Spleen (tissue), 7 donors: ENCODE results near the gene C15orf39.

Experiments
- CTCF ChIP-seq, 11 experiments: fragments of 200-600 bp in 7 of 11; fragments of 450-650 bp in 4 of 11; sonication (generic) in 4 of 11; IDR thresholded peaks in 8 of 11; conservative IDR thresholded peaks in 3 of 11; 1 replicate in 7 of 11; 2 replicates in 4 of 11; pipeline versions ENCODE4 v1.4.0 to v1.8.0; 2016 to 2021; ENCODE audit warnings: antibody characterized with exemption in 11 of 11, inconsistent platforms in 4 of 11, mild to moderate bottlenecking in 1 of 11
- POLR2A ChIP-seq, 3 donors: fragments of 450-650 bp; IDR thresholded peaks; one replicate each; pipeline ENCODE4 v1.5.1; 2017; ENCODE audit warnings: antibody characterized with exemption in 3 of 3, mild to moderate bottlenecking in 1 of 3
- donor health status: DM: no; HTN: no; CAD: no; lungs with moderate emphysema.
- donor health status: DM: no; HTN: no; CAD: no.
- donor health status: DM: no; HTN: no; CAD: no.

GRCh38 chr15:75194397-75194796, 7.3 kb upstream of the C15orf39 start:
- no peak for TF ChIP-seq CTCF (IDR thresholded peaks at IDR 0.05 in 8 of 11, conservative IDR thresholded peaks at IDR 0.05 in 3 of 11)
- no peak for TF ChIP-seq POLR2A (IDR thresholded peaks at IDR 0.05)
